SK-N-SH (cell line): ENCODE data around the gene OLFML2A. TPM values are rescaled to one million over a fixed set of nuclear protein-coding genes. Genes with fewer than 3 reads are reported as not detected.

Source experiments
- CTCF ChIA-PET: fragments of 300-600, 350-600 bp; formaldehyde crosslinking; extraction: SDS; loops from one replicate; lab custom pipeline; 2021; lab: Yijun Ruan, JAX
- POLR2A ChIA-PET: fragments of 350-600 bp; sonication (Branson Sonifier 250); formaldehyde crosslinking; extraction: SDS; loops from one replicate; lab custom pipeline; 2020; ENCODE audit warnings: antibody characterized with exemption, inconsistent platforms; lab: Yijun Ruan, JAX
- DNase-seq: peaks from one replicate; pipeline ENCODE4 v3.0.0; 2012
- H2AFZ ChIP-seq: fragments of 200-600 bp; sonication (generic); 2 replicates; pipeline ENCODE4 v1.8.1; 2016; ENCODE audit warnings: antibody characterized with exemption, mild to moderate bottlenecking, low read depth
- H3F3A ChIP-seq: fragments of 200-600 bp; sonication (generic); replicated peaks from 2 replicates; pipeline ENCODE3; 2016; ENCODE audit warnings: antibody characterized with exemption, mild to moderate bottlenecking; ENCODE audit not compliant: insufficient read depth
- H3K27ac ChIP-seq, 2 experiments: fragments of 200-500 bp in 1 of 2; fragments of 200-600 bp in 1 of 2; sonication (Bioruptor generic) in 1 of 2; sonication (generic), shearing (Covaris generic) in 1 of 2; 2 replicates each; pipeline versions ENCODE4 v1.5.1 to v1.6.1; 2014 to 2016; ENCODE audit warnings: low read depth in 2 of 2, inconsistent platforms in 1 of 2, low read length in 1 of 2, mild to moderate bottlenecking in 1 of 2, mixed read lengths in 1 of 2
- H3K27me3 ChIP-seq: fragments of 200-600 bp; sonication (generic), shearing (Covaris generic); 2 replicates; pipeline ENCODE4 v1.6.1; 2016; ENCODE audit warnings: mixed run types; ENCODE audit not compliant: insufficient read depth
- H3K36me3 ChIP-seq, 2 experiments: fragments of 200-500 bp in 1 of 2; fragments of 200-600 bp in 1 of 2; sonication (Bioruptor generic) in 1 of 2; sonication (generic) in 1 of 2; replicated peaks in 1 of 2; 2 replicates each; pipeline versions ENCODE3 to v1.5.1; 2014 to 2016; ENCODE audit warnings: low read length in 1 of 2, mild to moderate bottlenecking in 1 of 2; ENCODE audit not compliant: insufficient read depth in 2 of 2, control insufficient read depth in 1 of 2
- H3K4me1 ChIP-seq, 2 experiments: fragments of 200-500 bp in 1 of 2; fragments of 200-600 bp in 1 of 2; sonication (Bioruptor generic) in 1 of 2; sonication (generic), shearing (Covaris generic) in 1 of 2; 2 replicates each; pipeline versions ENCODE4 v1.5.1 to v1.6.1; 2014 to 2016; ENCODE audit warnings: low read depth in 1 of 2, low read length in 1 of 2, mixed run types in 1 of 2; ENCODE audit not compliant: insufficient read depth in 2 of 2, control insufficient read depth in 1 of 2
- H3K4me2 ChIP-seq: fragments of 200-600 bp; sonication (generic), shearing (Covaris generic); 2 replicates; pipeline ENCODE4 v1.6.1; 2017; ENCODE audit warnings: mixed run types
- H3K4me3 ChIP-seq, 2 experiments: fragments of 200-500 bp in 1 of 2; fragments of 200-600 bp in 1 of 2; sonication (Bioruptor generic) in 1 of 2; sonication (generic), shearing (Covaris generic) in 1 of 2; 2 replicates each; pipeline versions ENCODE4 v1.5.1 to v1.8.1; 2014 to 2016; ENCODE audit warnings: low read depth in 2 of 2, inconsistent platforms in 1 of 2, low read length in 1 of 2, mild to moderate bottlenecking in 1 of 2, mixed read lengths in 1 of 2, moderate library complexity in 1 of 2
- H3K79me2 ChIP-seq: fragments of 200-600 bp; sonication (generic); 2 replicates; pipeline ENCODE4 v1.8.1; 2017; ENCODE audit warnings: mild to moderate bottlenecking; ENCODE audit not compliant: insufficient read depth
- H3K9ac ChIP-seq: fragments of 200-600 bp; sonication (generic); 2 replicates; pipeline ENCODE4 v1.6.1; 2017; ENCODE audit warnings: mixed run types
- H3K9me2 ChIP-seq: fragments of 200-600 bp; sonication (generic); 2 replicates; pipeline ENCODE4 v1.6.1; 2017; ENCODE audit warnings: mixed run types
- H3K9me3 ChIP-seq: fragments of 200-600 bp; sonication (generic); 2 replicates; pipeline ENCODE4 v1.6.1; 2017; ENCODE audit warnings: mixed run types, mild to moderate bottlenecking, moderate library complexity
- H4K20me1 ChIP-seq: fragments of 200-600 bp; sonication (generic); 2 replicates; pipeline ENCODE4 v1.6.1; 2017; ENCODE audit warnings: mild to moderate bottlenecking, mixed run types; ENCODE audit not compliant: insufficient read depth
- CHD2 ChIP-seq: fragments of 150-350 bp; IDR thresholded peaks from 2 replicates; pipeline ENCODE4 v1.6.1; 2018; ENCODE audit warnings: low read length; ENCODE audit not compliant: partially characterized antibody
- CTCF ChIP-seq: fragments of 200-600 bp; sonication (generic); IDR thresholded peaks from 2 replicates; pipeline ENCODE4 v1.6.1; 2017; ENCODE audit warnings: antibody characterized with exemption, mild to moderate bottlenecking, moderate library complexity
- ELF1 ChIP-seq: IDR thresholded peaks from 2 replicates; pipeline ENCODE4 v1.4.0; 2012
- EP300 ChIP-seq, 2 experiments: IDR thresholded peaks; 2 replicates each; pipeline versions ENCODE4 v1.4.0 to v1.6.1; 2012; ENCODE audit warnings: borderline replicate concordance in 1 of 2, low read depth in 1 of 2, low read length in 1 of 2
- FOXJ3 ChIP-seq: sonication (generic); formaldehyde crosslinking; IDR thresholded peaks from 2 replicates; pipeline ENCODE4 v1.5.1; 2020; ENCODE audit warnings: mild to moderate bottlenecking, missing genetic modification reagents
- MAX ChIP-seq: IDR thresholded peaks from 2 replicates; pipeline ENCODE4 v1.4.0; 2012; ENCODE audit warnings: low read depth
- NFIC ChIP-seq: IDR thresholded peaks from 2 replicates; pipeline ENCODE4 v1.4.0; 2012; ENCODE audit warnings: borderline replicate concordance
- NRF1 ChIP-seq: IDR thresholded peaks from 2 replicates; pipeline ENCODE4 v1.6.1; 2012; ENCODE audit warnings: low read depth, mild to moderate bottlenecking, low read length
- PBX3 ChIP-seq: IDR thresholded peaks from 2 replicates; pipeline ENCODE4; 2012
- SIN3A ChIP-seq: IDR thresholded peaks from 2 replicates; pipeline ENCODE4 v1.6.1; 2012; ENCODE audit warnings: low read depth, mild to moderate bottlenecking, low read length, moderate library complexity, borderline replicate concordance
- TEAD4 ChIP-seq: IDR thresholded peaks from 2 replicates; pipeline ENCODE4 v1.4.0; 2012; ENCODE audit warnings: mild to moderate bottlenecking, borderline replicate concordance; ENCODE audit not compliant: insufficient read depth
- USF2 ChIP-seq: fragments of 150-350 bp; IDR thresholded peaks from 2 replicates; pipeline ENCODE4 v1.6.1; 2017; ENCODE audit warnings: antibody characterized with exemption, low read length, low read depth, borderline replicate concordance
- WGBS: methylation state at CpG from one replicate; pipeline ENCODE4 v1.1.6; 2017; ENCODE audit warnings: low lambda C conversion rate; 5-methylcytosine and 5-hydroxymethylcytosine counted together
- polyA plus RNA-seq, 3 experiments: library from polyadenylated mRNA; depleted of rRNA; stranded (reverse); fragments of >200 nt; gene quantifications; 2 replicates each; pipeline ENCODE4 v1.2.3, GENCODE V29; 2012

Gene OLFML2A
- polyA plus RNA-seq, 1 of the 3 experiments (the other 2 are of a cell fraction): 7.7 TPM

- H3K4me1 ChIP-seq: peaks cover 2 to 5% of the 10 kb centered on the region in 2 experiments; a peak in 2 of 4 replicates
- no peaks in the 10 kb centered on the region for H3K36me3 ChIP-seq
- no peaks in the 10 kb centered on the region for H4K20me1 ChIP-seq
- no peak overlapping the region for H3K4me3 ChIP-seq
- H3K9ac ChIP-seq: no peak overlapping the region
- POLR2A ChIA-PET: no interaction called here
- no peaks in the 10 kb centered on the region for H3K9me2 ChIP-seq
- H3K9me3 ChIP-seq: no peaks in the 10 kb centered on the region
- no peak for TF ChIP-seq SIN3A
- TF ChIP-seq USF2: no peak
- no peak for TF ChIP-seq NFIC
- TF ChIP-seq CTCF: no peak
- H3K79me2 ChIP-seq: no peaks in the 10 kb centered on the region
- no peaks in the 10 kb centered on the region for H3K27me3 ChIP-seq
- H3K27ac ChIP-seq: no peak overlapping the region
- WGBS: 46% methylated on average over 2 of the region's 3 CpGs
- H3F3A ChIP-seq: peaks cover 3% of the 10 kb centered on the region
- no peak overlapping the region for H3K4me2 ChIP-seq
- no peak for DNase-seq
- CTCF ChIA-PET: interaction anchor here (2.1 to 20.5 kb wide), 3 partner anchors 25 to 51 kb away, joined by 11 to 215 read pairs (median 17); partner anchors contain the start of genes NR6A1, OLFML2A and WDR38
- no peak overlapping the region for H2AFZ ChIP-seq
Observed at GRCh38 chr9:124802426-124802825, 25.5 kb downstream of the OLFML2A start.

GRCh38 chr9:124803911-124804310 is 27.0 kb downstream of the OLFML2A start:
- WGBS: 80% methylated on average over 3 of the region's 8 CpGs
- Histone ChIP-seq H3K79me2 (no peaks in the 10 kb centered on the region), H2AFZ (no peak overlapping the region), H3K27me3 (no peaks in the 10 kb centered on the region), H3K27ac (no peak overlapping the region), H3F3A (no peaks in the 10 kb centered on the region), H3K9me2 (no peaks in the 10 kb centered on the region), H3K4me1 (no peaks in the 10 kb centered on the region; a peak in 1 of 4 replicates), H3K36me3 (no peaks in the 10 kb centered on the region), H4K20me1 (no peaks in the 10 kb centered on the region), H3K9me3 (no peaks in the 10 kb centered on the region), H3K4me3 (no peak overlapping the region), H3K9ac (no peak overlapping the region), H3K4me2 (no peak overlapping the region)
- ChIA-PET POLR2A (no interaction called here), CTCF (interaction anchor here (2.1 to 20.5 kb wide), 2 partner anchors 32 to 49 kb away, joined by 11 to 215 read pairs; partner anchors contain the start of genes NR6A1 and WDR38)
- DNase-seq: no peak
- TF ChIP-seq TEAD4 (no peak), EP300 (IDR thresholded peaks at IDR 0.05; ENCODE audit: borderline replicate concordance in 1 of 2, low read depth in 1 of 2, low read length in 1 of 2) (no peak), PBX3 (no peak), CHD2 (no peak), ELF1 (no peak), FOXJ3 (CRISPR knock-in tag) (no peak), NRF1 (no peak), MAX (no peak)
